Colonic mucosa (tissue), 4 donors: Measurements from ENCODE around the gene DLGAP4. TPM values are rescaled to one million over a fixed set of nuclear protein-coding genes. Genes with fewer than 3 reads are reported as not detected.

Experiments
- DNase-seq: peaks from one replicate; pipeline ENCODE4 v3.0.0-alpha.2; 2020
- H3K27ac ChIP-seq: fragments of 200-600 bp; one replicate; pipeline ENCODE4 v1.8.0; 2021
- H3K27me3 ChIP-seq: fragments of 200-600 bp; one replicate; pipeline ENCODE4 v1.8.0; 2021
- H3K36me3 ChIP-seq: fragments of 200-600 bp; one replicate; pipeline ENCODE4 v1.8.0; 2021
- H3K4me1 ChIP-seq: fragments of 200-600 bp; one replicate; pipeline ENCODE4 v1.8.0; 2021; ENCODE audit warnings: mild to moderate bottlenecking
- H3K4me3 ChIP-seq: fragments of 200-600 bp; one replicate; pipeline ENCODE4 v1.8.0; 2021
- H3K9ac ChIP-seq, 2 donors: one replicate each; pipeline ENCODE4 v1.7.0; 2013; ENCODE audit warnings: control low read depth in 2 of 2, low read depth in 2 of 2, low read length in 2 of 2
- H3K9me3 ChIP-seq: fragments of 200-600 bp; one replicate; pipeline ENCODE4 v1.8.0; 2021
- CTCF ChIP-seq: fragments of 200-600 bp; IDR thresholded peaks from one replicate; pipeline ENCODE4 v1.8.0; 2022; ENCODE audit warnings: antibody characterized with exemption, mild to moderate bottlenecking
- intact Hi-C: fragments of 100-400 bp; cut with DNase I; formaldehyde crosslinking; loops from one replicate; pipeline ENCODE4 v1.14.1; 2022
- total RNA-seq, 2 donors: library from RNA; stranded (reverse); fragmentation: NEBNext Ultra II Directional in 1 of 2; extraction: Animal tissue kit (Norgen Biotek cat#: 25700) in 1 of 2; gene quantifications; one replicate each; pipeline ENCODE4 v1.2.1, GENCODE V29; 2021
- donor health status: healthy.
- donor health status: DM: no; HTN: no; CAD: no.
- donor health status: DM: no; HTN: no; CAD: no.

Gene DLGAP4
- total RNA-seq, 2 donors from 2014 or later: 43.1 to 48.6 TPM

- H3K4me1 ChIP-seq: no peaks in the 10 kb centered on the region
- intact Hi-C loops: no loop called here
- H3K9ac ChIP-seq: no peak overlapping the region
- no peak overlapping the region for H3K27ac ChIP-seq
- no peak for TF ChIP-seq CTCF
- no peak for DNase-seq
- H3K9me3 ChIP-seq: no peaks in the 10 kb centered on the region
- no peaks in the 10 kb centered on the region for H3K36me3 ChIP-seq
- H3K27me3 ChIP-seq: no peaks in the 10 kb centered on the region
- H3K4me3 ChIP-seq: no peak overlapping the region
Observed at GRCh38 chr20:36538026-36538722, 232.0 kb downstream of the DLGAP4 start.

DNA sequence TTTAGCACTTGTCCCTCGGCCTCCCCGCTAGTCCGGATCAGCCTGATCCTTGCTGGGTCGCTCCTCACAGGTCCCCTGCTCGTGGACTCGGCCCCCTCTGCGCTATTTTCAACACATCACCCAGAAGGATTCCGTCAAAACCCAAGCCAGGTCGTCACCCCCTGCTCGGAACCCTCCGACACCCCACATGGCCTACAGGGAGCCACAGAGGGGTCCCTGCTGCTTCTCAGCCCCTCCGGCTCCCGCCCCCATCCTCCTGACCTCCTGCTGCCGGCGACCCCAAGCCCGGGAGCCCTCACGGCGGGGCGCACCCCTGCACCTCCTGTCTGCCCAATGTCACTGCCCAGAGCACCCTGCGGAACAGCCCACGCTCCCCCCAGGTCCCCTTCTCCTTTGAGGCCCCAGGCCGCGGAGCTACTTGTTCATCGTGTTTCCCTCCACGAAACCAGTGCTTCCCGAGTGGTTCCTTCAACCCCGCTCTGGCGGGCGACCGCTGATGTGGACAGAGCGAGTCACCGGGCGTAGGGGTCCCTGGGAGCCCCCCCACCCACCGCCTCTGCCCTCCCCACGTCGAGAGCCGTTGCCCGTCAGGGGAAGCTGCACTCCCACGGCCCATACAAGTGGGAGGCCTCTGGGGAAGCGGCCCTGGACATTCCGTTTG lies 234.5 kb downstream of the DLGAP4 start:
- Histone ChIP-seq H3K4me3 (peak overlapping the region; percentile 55), H3K36me3 (no peaks in the 10 kb centered on the region), H3K9ac (peak overlapping the region; percentile 3 to 66), H3K9me3 (no peaks in the 10 kb centered on the region), H3K4me1 (no peaks in the 10 kb centered on the region), H3K27ac (peak overlapping the region; percentile 80), H3K27me3 (no peaks in the 10 kb centered on the region)
- no peak for DNase-seq
- intact Hi-C loops: no loop called here
- no peak for TF ChIP-seq CTCF

GRCh38 chr20:36541227-36541767 lies 235.2 kb downstream of the DLGAP4 start, which contains the start of gene MYL9:
TSS of gene MYL9 (plus strand) at chr20:36541519. CDS start at chr20:36544885, 3,366 bp downstream.
- H3K9ac ChIP-seq: peak within 1 kb of the TSS; percentile 66 to 91
- peak within 1 kb of the TSS; percentile 80 for H3K27ac ChIP-seq
- peak within 1 kb of the TSS; percentile 55 for H3K4me3 ChIP-seq
- no peaks in the 10 kb centered on the region for H3K27me3 ChIP-seq
- TF ChIP-seq CTCF: no peak
- H3K36me3 ChIP-seq: no peaks in the 10 kb centered on the region
- peak; percentile 80 for DNase-seq
- intact Hi-C loops: no loop called here
- H3K4me1 ChIP-seq: no peaks in the 10 kb centered on the region
- H3K9me3 ChIP-seq: no peaks in the 10 kb centered on the region

GRCh38 chr20:36541768-36542488 lies 235.8 kb downstream of the DLGAP4 start:
- Histone ChIP-seq H3K9ac (peak overlapping the region; percentile 66 to 91), H3K4me3 (peak overlapping the region; percentile 55), H3K27me3 (no peaks in the 10 kb centered on the region), H3K36me3 (no peaks in the 10 kb centered on the region), H3K4me1 (no peaks in the 10 kb centered on the region), H3K27ac (peak overlapping the region; percentile 80), H3K9me3 (no peaks in the 10 kb centered on the region)
- DNase-seq: peak; percentile 46
- TF ChIP-seq CTCF: no peak
- intact Hi-C loops: no loop called here

DNA sequence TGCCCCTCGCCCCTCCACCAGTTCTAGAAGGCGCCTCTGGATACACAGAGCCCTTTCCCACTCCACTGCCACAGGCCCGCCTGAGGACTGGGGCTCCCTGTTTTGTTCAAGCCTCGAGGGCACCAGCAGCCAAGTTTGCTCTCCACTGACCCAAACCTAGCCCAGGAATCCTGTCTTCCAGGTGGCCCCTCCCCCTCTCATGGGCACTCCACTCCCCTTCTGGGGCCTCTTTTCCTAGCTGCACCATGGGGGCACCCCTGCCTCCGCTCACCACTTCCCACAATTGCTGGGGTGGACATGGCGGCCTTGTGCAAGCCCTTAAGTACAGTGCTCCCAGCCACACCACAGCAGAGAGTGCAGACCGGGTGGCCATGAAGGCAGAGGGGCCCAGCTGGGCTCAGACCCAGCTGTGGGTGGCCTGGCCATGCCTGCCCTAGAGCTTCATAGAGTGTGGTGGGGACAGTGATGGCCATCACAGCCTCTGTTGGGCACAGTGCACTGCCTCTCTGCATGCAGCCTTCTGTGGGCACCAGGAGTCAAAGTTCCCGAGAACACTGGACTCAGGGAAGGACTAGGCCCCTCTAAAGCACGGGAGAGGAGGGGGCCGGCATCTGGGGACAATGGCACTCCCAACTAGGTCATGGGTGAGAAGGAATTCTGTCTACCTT lies 236.5 kb downstream of the DLGAP4 start:
- Histone ChIP-seq H3K9me3 (no peaks in the 10 kb centered on the region), H3K27ac (peak overlapping the region; percentile 80), H3K27me3 (no peaks in the 10 kb centered on the region), H3K4me3 (peak overlapping the region; percentile 55), H3K36me3 (no peaks in the 10 kb centered on the region), H3K4me1 (no peaks in the 10 kb centered on the region), H3K9ac (peak overlapping the region; percentile 66 to 91)
- no peak for TF ChIP-seq CTCF
- DNase-seq: no peak
- intact Hi-C loops: no loop called here
